ENCODE results near the gene CTSE.

- TF ChIP-seq CTCF (IDR thresholded peaks at IDR 0.05) = no peak
- TF ChIP-seq ZFX (IDR thresholded peaks at IDR 0.05; ENCODE audit: borderline replicate concordance) = no peak
Observed at GRCh38 chr1:206065547-206066145, 42.0 kb upstream of the CTSE start.

All from 22Rv1 (cell line).